SK-N-MC (cell line): ENCODE results near the gene ACLY.
"Not testable (repeated sequence)": the region's sequence is repeated elsewhere in the genome, so short reads cannot be mapped to it uniquely, and the experiment has no call there.

Experiments used
- DNase-seq: peaks from one replicate; pipeline ENCODE4 v3.0.0-alpha.2; 2011; ENCODE audit warnings: low read depth, low spot score
- H3K27ac ChIP-seq: fragments of 200-600 bp; sonication (generic); 2 replicates; pipeline ENCODE4 v1.5.1; 2016; ENCODE audit warnings: mixed run types
- H3K36me3 ChIP-seq: fragments of 200-600 bp; sonication (generic); 2 replicates; pipeline ENCODE4 v1.6.1; 2017; ENCODE audit warnings: antibody characterized with exemption, low read length, mixed read lengths; ENCODE audit not compliant: insufficient read depth
- H3K4me3 ChIP-seq: fragments of 200-600 bp; sonication (generic); 2 replicates; pipeline ENCODE4 v1.5.1; 2016
- H3K9ac ChIP-seq: fragments of 200-600 bp; sonication (generic); 2 replicates; pipeline ENCODE4 v1.8.0; 2017; ENCODE audit warnings: mixed run types, mixed read lengths; ENCODE audit not compliant: insufficient read length
- H3K9me3 ChIP-seq: fragments of 200-600 bp; sonication (generic); 2 replicates; pipeline ENCODE4 v1.6.1; 2017; ENCODE audit warnings: low read depth, mild to moderate bottlenecking, antibody characterized with exemption, low read length, moderate library complexity, mixed read lengths
- EZH2 ChIP-seq: fragments of 200-600 bp; sonication (generic); IDR thresholded peaks from one replicate; pipeline ENCODE4 v1.6.1; 2017; ENCODE audit warnings: antibody characterized with exemption
- FOXP2 ChIP-seq: optimal IDR thresholded peaks from 2 replicates; pipeline ENCODE3; 2011; ENCODE audit warnings: mild to moderate bottlenecking, moderate library complexity; ENCODE audit not compliant: insufficient read depth; ENCODE audit errors: extremely low read length, control extremely low read depth
- POLR2AphosphoS5 ChIP-seq: IDR thresholded peaks from 2 replicates; pipeline ENCODE4 v1.6.1; 2012; ENCODE audit warnings: mild to moderate bottlenecking, low read depth, low read length, borderline replicate concordance

ACLY gene

GRCh38 chr17:41837761-41838538 is 80.8 kb downstream of the ACLY start, which contains the start of gene KLHL10:
Gene KLHL10 (plus strand): TSS chr17:41837825. CDS start chr17:41837933, 108 bp downstream.
- TF ChIP-seq FOXP2 (no peak), POLR2AphosphoS5 (no peak), EZH2 (no peak)
- peaks cover 7% of the 10 kb centered on the region; the same call in 1 of the 2 replicates for H3K36me3 ChIP-seq
- no peak within 1 kb of the TSS for H3K9ac ChIP-seq
- no peak within 1 kb of the TSS for H3K27ac ChIP-seq
- H3K4me3 ChIP-seq = peak within 1 kb of the TSS; percentile 93; the same call in 1 of the 2 replicates
- DNase-seq = no peak
- H3K9me3 ChIP-seq = no peaks in the 10 kb centered on the region

GRCh38 chr17:41836550-41837196 is 82.1 kb downstream of the ACLY start:
- H3K9me3 ChIP-seq = no peaks in the 10 kb centered on the region
- H3K9ac ChIP-seq = peak overlapping the region; percentile 7
- no peak for TF ChIP-seq FOXP2
- no peak for TF ChIP-seq EZH2
- no peak for TF ChIP-seq POLR2AphosphoS5
- DNase-seq = no peak
- H3K4me3 ChIP-seq = peak overlapping the region; percentile 93
- H3K36me3 ChIP-seq = peaks cover 18% of the 10 kb centered on the region
- H3K27ac ChIP-seq = no peak overlapping the region

- no peaks in the 10 kb centered on the region for H3K9me3 ChIP-seq
- H3K36me3 ChIP-seq = peaks cover 24% of the 10 kb centered on the region
- DNase-seq = no peak
- TF ChIP-seq POLR2AphosphoS5 (peak; percentile 72; the same call in 1 of the 2 replicates), FOXP2 (no peak)
- H3K27ac ChIP-seq = no peak within 1 kb of the TSS
- H3K9ac ChIP-seq = peak within 1 kb of the TSS; percentile 89
- H3K4me3 ChIP-seq = peak within 1 kb of the TSS; percentile 93
Measured at GRCh38 chr17:41835800-41836549, 82.8 kb downstream of the ACLY start, which contains the start of gene NT5C3B. Gene NT5C3B (minus strand): TSS chr17:41836232. CDS start chr17:41836193, 39 bp downstream.

GRCh38 chr17:41835214-41835799 is 83.4 kb downstream of the ACLY start:
- no peak overlapping the region for H3K27ac ChIP-seq
- TF ChIP-seq POLR2AphosphoS5 (no peak), FOXP2 (no peak), EZH2 (no peak)
- peak overlapping the region; percentile 89 for H3K9ac ChIP-seq
- H3K9me3 ChIP-seq = no peaks in the 10 kb centered on the region
- peak overlapping the region; percentile 93 for H3K4me3 ChIP-seq
- no peak for DNase-seq
- H3K36me3 ChIP-seq = peaks cover 31% of the 10 kb centered on the region

GRCh38 chr17:41829961-41830360 is 88.8 kb downstream of the ACLY start:
- not testable (repeated sequence) for H3K9me3 ChIP-seq, DNase-seq, H3K27ac ChIP-seq, H3K4me3 ChIP-seq, H3K9ac ChIP-seq
- H3K36me3 ChIP-seq = peaks cover 58% of the 10 kb centered on the region

- Histone ChIP-seq H3K9ac (no peak overlapping the region), H3K9me3 (no peaks in the 10 kb centered on the region), H3K4me3 (no peak overlapping the region), H3K27ac (no peak overlapping the region), H3K36me3 (peaks cover 31% of the 10 kb centered on the region)
- no peak for TF ChIP-seq FOXP2
- TF ChIP-seq EZH2 = no peak
- TF ChIP-seq POLR2AphosphoS5 = no peak
- no peak for DNase-seq
Measured at GRCh38 chr17:41825175-41825845, 93.4 kb downstream of the ACLY start.

GRCh38 chr17:41824086-41824485 is 94.7 kb downstream of the ACLY start:
- no peak overlapping the region for H3K27ac ChIP-seq
- DNase-seq = no peak

GRCh38 chr17:41823580-41823979 is 95.2 kb downstream of the ACLY start:
- no peak for DNase-seq
- Histone ChIP-seq H3K27ac (no peak overlapping the region), H3K9me3 (no peaks in the 10 kb centered on the region), H3K4me3 (no peak overlapping the region), H3K36me3 (peaks cover 20% of the 10 kb centered on the region; the same call in 1 of the 2 replicates), H3K9ac (no peak overlapping the region)
- TF ChIP-seq POLR2AphosphoS5 (no peak), EZH2 (no peak), FOXP2 (no peak)

More at GRCh38 chr17:41824086-41824485, 94.7 kb downstream of the ACLY start:
- Histone ChIP-seq H3K9me3 (no peaks in the 10 kb centered on the region), H3K36me3 (peaks cover 25% of the 10 kb centered on the region; the same call in 1 of the 2 replicates), H3K9ac (no peak overlapping the region), H3K4me3 (no peak overlapping the region)
- TF ChIP-seq EZH2 (no peak), POLR2AphosphoS5 (no peak), FOXP2 (no peak)
